H9 (cell line): ENCODE data around the gene IL24. TPM values are rescaled to one million over a fixed set of nuclear protein-coding genes. Genes with fewer than 3 reads are reported as not detected.

Experiments
- DNase-seq: peaks from one replicate; pipeline ENCODE4 v3.0.0-alpha.2; 2017
- H2AFZ ChIP-seq: one replicate; pipeline ENCODE4 v1.6.1; 2013; ENCODE audit warnings: mild to moderate bottlenecking, low read length, control low read depth, moderate library complexity
- H2AK5ac ChIP-seq: 2 replicates; pipeline ENCODE4 v1.6.1; 2013; ENCODE audit warnings: low read length, control low read depth, mixed read lengths; ENCODE audit not compliant: insufficient read length
- H2BK120ac ChIP-seq: one replicate; pipeline ENCODE4 v1.6.1; 2013; ENCODE audit warnings: low read depth, mild to moderate bottlenecking, low read length, control low read depth, inconsistent platforms; ENCODE audit not compliant: poor library complexity, severe bottlenecking
- H2BK12ac ChIP-seq: 2 replicates; pipeline ENCODE4 v1.6.1; 2013; ENCODE audit warnings: low read length, control low read depth, mixed read lengths, low read depth; ENCODE audit not compliant: insufficient read length
- H2BK15ac ChIP-seq: 2 replicates; pipeline ENCODE4 v1.6.1; 2013; ENCODE audit warnings: low read depth, low read length, control low read depth
- H2BK20ac ChIP-seq: one replicate; pipeline ENCODE4 v1.6.1; 2013; ENCODE audit warnings: low read depth, mild to moderate bottlenecking, low read length, control low read depth, inconsistent platforms; ENCODE audit not compliant: poor library complexity, severe bottlenecking
- H2BK5ac ChIP-seq: 2 replicates; pipeline ENCODE4 v1.6.1; 2013; ENCODE audit warnings: low read length, control low read depth, mixed read lengths; ENCODE audit not compliant: insufficient read length
- H3K14ac ChIP-seq: 2 replicates; pipeline ENCODE4 v1.6.1; 2013; ENCODE audit warnings: low read length, control low read depth; ENCODE audit not compliant: insufficient read depth
- H3K18ac ChIP-seq: 2 replicates; pipeline ENCODE4 v1.6.1; 2013; ENCODE audit warnings: low read depth, mild to moderate bottlenecking, mixed read lengths, low read length, control low read depth; ENCODE audit not compliant: insufficient read length
- H3K23ac ChIP-seq: 2 replicates; pipeline ENCODE4 v1.6.1; 2013; ENCODE audit warnings: low read length, control low read depth, mixed read lengths, low read depth; ENCODE audit not compliant: insufficient read length
- H3K23me2 ChIP-seq: 2 replicates; pipeline ENCODE4 v1.6.1; 2013; ENCODE audit warnings: low read depth, mild to moderate bottlenecking, mixed read lengths, low read length, control low read depth; ENCODE audit not compliant: insufficient read length, poor library complexity, severe bottlenecking
- H3K27ac ChIP-seq: 2 replicates; pipeline ENCODE4 v1.5.1; 2013; ENCODE audit warnings: low read length, control low read depth, mixed read lengths, low read depth; ENCODE audit not compliant: insufficient read length
- H3K27me3 ChIP-seq: 2 replicates; pipeline ENCODE4 v1.6.1; 2013; ENCODE audit warnings: low read length, control low read depth, inconsistent platforms; ENCODE audit not compliant: insufficient read depth
- H3K4ac ChIP-seq: 2 replicates; pipeline ENCODE4 v1.6.1; 2013; ENCODE audit warnings: low read depth, mild to moderate bottlenecking, control low read depth, inconsistent platforms, low read length, moderate library complexity
- H3K4me1 ChIP-seq: 2 replicates; pipeline ENCODE4 v1.6.1; 2013; ENCODE audit warnings: low read length, control low read depth, inconsistent platforms; ENCODE audit not compliant: insufficient read depth
- H3K4me2 ChIP-seq: 2 replicates; pipeline ENCODE4 v1.6.1; 2013; ENCODE audit warnings: low read length, control low read depth, mixed read lengths; ENCODE audit not compliant: insufficient read length, insufficient read depth
- H3K56ac ChIP-seq: 2 replicates; pipeline ENCODE4 v1.6.1; 2013; ENCODE audit warnings: low read depth, mild to moderate bottlenecking, mixed read lengths, low read length, control low read depth; ENCODE audit not compliant: insufficient read length
- H3K79me1 ChIP-seq: 2 replicates; pipeline ENCODE4 v1.6.1; 2013; ENCODE audit warnings: low read depth, mild to moderate bottlenecking, moderate library complexity, low read length, control low read depth, inconsistent platforms; ENCODE audit not compliant: insufficient read depth, poor library complexity, severe bottlenecking
- H3K79me2 ChIP-seq: 2 replicates; pipeline ENCODE4 v1.6.1; 2013; ENCODE audit warnings: low read length, control low read depth, inconsistent platforms; ENCODE audit not compliant: insufficient read depth
- H3K9ac ChIP-seq: 2 replicates; pipeline ENCODE4 v1.6.1; 2013; ENCODE audit warnings: low read length, control low read depth, mixed read lengths; ENCODE audit not compliant: insufficient read length; ENCODE audit errors: extremely low read depth
- H3K9me3 ChIP-seq: one replicate; pipeline ENCODE4 v1.6.1; 2013; ENCODE audit warnings: low read depth, low read length, inconsistent platforms; ENCODE audit not compliant: control insufficient read depth
- H3T11ph ChIP-seq: one replicate; pipeline ENCODE4 v1.6.1; 2013; ENCODE audit warnings: mild to moderate bottlenecking, low read length, control low read depth, inconsistent platforms
- H4K20me1 ChIP-seq: one replicate; pipeline ENCODE4 v1.6.1; 2013; ENCODE audit not compliant: control insufficient read depth, insufficient read length, insufficient read depth
- H4K5ac ChIP-seq: 2 replicates; pipeline ENCODE4 v1.6.1; 2013; ENCODE audit warnings: low read depth, mild to moderate bottlenecking, mixed read lengths, low read length, control low read depth; ENCODE audit not compliant: insufficient read length
- H4K8ac ChIP-seq: replicated peaks from 2 replicates; pipeline ENCODE4 v1.6.1; 2013; ENCODE audit warnings: low read length, control low read depth, mixed read lengths, low read depth; ENCODE audit not compliant: insufficient read length
- H4K91ac ChIP-seq: 2 replicates; pipeline ENCODE4 v1.6.1; 2013; ENCODE audit warnings: low read depth, mild to moderate bottlenecking, moderate library complexity, mixed read lengths, low read length, control low read depth; ENCODE audit not compliant: insufficient read length
- H3K27ac Mint-ChIP-seq, 3 experiments: 2 replicates in 2 of 3; 3 replicates in 1 of 3; pipeline ENCODE4 v1.8.0; 2020 to 2021; ENCODE audit warnings: mixed read lengths in 3 of 3, mild to moderate bottlenecking in 1 of 3, moderate library complexity in 1 of 3
- H3K27me3 Mint-ChIP-seq: 2 replicates; pipeline ENCODE4 v1.8.0; 2021; ENCODE audit warnings: low read depth, mild to moderate bottlenecking, moderate library complexity, mixed read lengths
- H3K36me3 Mint-ChIP-seq, 3 experiments: 2 replicates in 2 of 3; 3 replicates in 1 of 3; pipeline ENCODE4 v1.8.0; 2020 to 2021; ENCODE audit warnings: low read depth in 3 of 3, mixed read lengths in 3 of 3; ENCODE audit not compliant: insufficient read depth in 1 of 3
- H3K4me1 Mint-ChIP-seq, 2 experiments: 2 replicates each; pipeline ENCODE4 v1.8.0; 2020; ENCODE audit warnings: mixed read lengths in 2 of 2
- H3K4me3 Mint-ChIP-seq, 2 experiments: 2 replicates in 1 of 2; 3 replicates in 1 of 2; pipeline ENCODE4 v1.8.0; 2020 to 2021; ENCODE audit warnings: mild to moderate bottlenecking in 2 of 2, mixed read lengths in 2 of 2, moderate library complexity in 1 of 2
- H3K9me3 Mint-ChIP-seq, 2 experiments: 2 replicates in 1 of 2; 3 replicates in 1 of 2; pipeline ENCODE4 v1.8.0; 2020; ENCODE audit warnings: mild to moderate bottlenecking in 2 of 2, mixed read lengths in 2 of 2, moderate library complexity in 1 of 2
- CTCF ChIP-seq: fragments of 200-600 bp; sonication (generic); conservative IDR thresholded peaks from 3 replicates; pipeline ENCODE4 v1.8.0; 2021; ENCODE audit warnings: antibody characterized with exemption, mild to moderate bottlenecking
- WGBS: extraction: QIAGEN DNeasy Blood & Tissue Kit; methylation state at CpG from one replicate; pipeline ENCODE4 v1.1.7; 2013; ENCODE audit warnings: missing lambda C conversion rate, low lambda C conversion rate, mixed read lengths; ENCODE audit not compliant: insufficient read length; ENCODE audit errors: extremely low coverage; 5-methylcytosine and 5-hydroxymethylcytosine counted together
- long read RNA-seq: library from polyadenylated mRNA; unstranded; transcript quantifications from one replicate; pipeline ENCODE4 v2.0.0, GENCODE V29; 2020
- total RNA-seq: library from RNA; stranded (reverse); gene quantifications from 2 replicates; pipeline ENCODE4 v1.2.1, GENCODE V29; 2021

IL24 gene
- total RNA-seq: not detected in 2 replicates
- long read RNA-seq: 0 reads

GRCh38 chr1:206897175-206897574 lies at the start of gene IL24:
IL24 (plus strand) TSS chr1:206897443; CDS start chr1:206897833, 390 bp downstream.
- Mint-ChIP-seq H3K27ac (no peak within 1 kb of the TSS; a peak in 1 of 7 replicates), H3K4me1 (peaks cover 7 to 8% of the 10 kb centered on the region in 2 experiments; a peak in 3 of 4 replicates), H3K9me3 (no peaks in the 10 kb centered on the region), H3K4me3 (no peak within 1 kb of the TSS), H3K36me3 (no peaks in the 10 kb centered on the region), H3K27me3 (peaks cover 16% of the 10 kb centered on the region)
- no peak for DNase-seq
- H3K4ac ChIP-seq: no peak within 1 kb of the TSS
- no peak within 1 kb of the TSS for H3K9ac ChIP-seq
- no peaks in the 10 kb centered on the region for H4K20me1 ChIP-seq
- H2BK5ac ChIP-seq: no peak within 1 kb of the TSS
- no peak within 1 kb of the TSS for H2AK5ac ChIP-seq
- no peaks in the 10 kb centered on the region for H3K23me2 ChIP-seq
- H2AFZ ChIP-seq: no peak within 1 kb of the TSS
- no peak within 1 kb of the TSS for H4K5ac ChIP-seq
- no peak within 1 kb of the TSS for H2BK15ac ChIP-seq
- H2BK120ac ChIP-seq: no peak within 1 kb of the TSS
- no peak within 1 kb of the TSS for H3K14ac ChIP-seq
- H3K9me3 ChIP-seq: no peaks in the 10 kb centered on the region
- no peak within 1 kb of the TSS for H3K18ac ChIP-seq
- H2BK12ac ChIP-seq: no peak within 1 kb of the TSS
- H2BK20ac ChIP-seq: no peak within 1 kb of the TSS
- H3K4me1 ChIP-seq: no peaks in the 10 kb centered on the region
- no peaks in the 10 kb centered on the region for H3K79me1 ChIP-seq
- H3K79me2 ChIP-seq: no peaks in the 10 kb centered on the region
- no peak within 1 kb of the TSS for H3K27ac ChIP-seq
- no peak within 1 kb of the TSS for H4K8ac ChIP-seq
- no peaks in the 10 kb centered on the region for H3K27me3 ChIP-seq
- WGBS: no CpG with 5 or more reads among the region's 4 CpGs
- H3T11ph ChIP-seq: no peak within 1 kb of the TSS
- H4K91ac ChIP-seq: no peak within 1 kb of the TSS
- no peak for TF ChIP-seq CTCF
- no peak within 1 kb of the TSS for H3K23ac ChIP-seq
- H3K56ac ChIP-seq: no peak within 1 kb of the TSS
- H3K4me2 ChIP-seq: no peak within 1 kb of the TSS
